ENCODE measurements around the gene BRPF1. TPM values are rescaled to one million over a fixed set of nuclear protein-coding genes. Genes with fewer than 3 reads are reported as not detected.
A peak's percentile ranks its signal among the peaks of the same experiment; 100 is the strongest.

BRPF1 gene
- total RNA-seq, 1 donor from 2014 or later = 40.6 TPM

DNA sequence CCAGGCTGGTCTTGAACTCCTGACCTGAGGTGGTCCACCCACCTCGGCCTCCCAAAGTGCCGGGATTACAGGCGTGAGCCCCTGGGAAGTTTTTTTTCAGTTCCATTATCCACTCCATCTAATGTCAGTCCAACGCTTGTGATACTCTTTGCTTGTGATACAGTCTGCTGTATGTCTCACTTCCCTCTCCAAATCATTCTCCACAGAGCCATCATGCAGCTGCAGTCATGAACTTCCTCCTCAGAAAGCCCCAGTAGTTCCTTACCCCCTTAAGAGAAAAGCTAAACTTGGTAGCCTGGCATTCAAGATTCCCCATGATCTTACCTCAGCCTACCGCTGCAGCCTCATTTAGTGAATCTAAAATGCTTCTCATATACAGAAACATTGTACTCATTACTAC lies 63.7 kb downstream of the BRPF1 start:
- peaks cover 20% of the 10 kb centered on the region for H3K4me1 Mint-ChIP-seq (ENCODE audit: unreplicated experiment)
- peak overlapping the region; percentile 72 for H3K27ac Mint-ChIP-seq (ENCODE audit: unreplicated experiment)
- TF ChIP-seq, protein P1, sequence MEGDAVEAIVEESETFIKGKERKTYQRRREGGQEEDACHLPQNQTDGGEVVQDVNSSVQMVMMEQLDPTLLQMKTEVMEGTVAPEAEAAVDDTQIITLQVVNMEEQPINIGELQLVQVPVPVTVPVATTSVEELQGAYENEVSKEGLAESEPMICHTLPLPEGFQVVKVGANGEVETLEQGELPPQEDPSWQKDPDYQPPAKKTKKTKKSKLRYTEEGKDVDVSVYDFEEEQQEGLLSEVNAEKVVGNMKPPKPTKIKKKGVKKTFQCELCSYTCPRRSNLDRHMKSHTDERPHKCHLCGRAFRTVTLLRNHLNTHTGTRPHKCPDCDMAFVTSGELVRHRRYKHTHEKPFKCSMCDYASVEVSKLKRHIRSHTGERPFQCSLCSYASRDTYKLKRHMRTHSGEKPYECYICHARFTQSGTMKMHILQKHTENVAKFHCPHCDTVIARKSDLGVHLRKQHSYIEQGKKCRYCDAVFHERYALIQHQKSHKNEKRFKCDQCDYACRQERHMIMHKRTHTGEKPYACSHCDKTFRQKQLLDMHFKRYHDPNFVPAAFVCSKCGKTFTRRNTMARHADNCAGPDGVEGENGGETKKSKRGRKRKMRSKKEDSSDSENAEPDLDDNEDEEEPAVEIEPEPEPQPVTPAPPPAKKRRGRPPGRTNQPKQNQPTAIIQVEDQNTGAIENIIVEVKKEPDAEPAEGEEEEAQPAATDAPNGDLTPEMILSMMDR (IDR thresholded peaks at IDR 0.05; ENCODE audit: unreplicated experiment) = no peak
- no peaks in the 10 kb centered on the region for H3K9me3 Mint-ChIP-seq (ENCODE audit: unreplicated experiment)
- H3K36me3 Mint-ChIP-seq (ENCODE audit: low read depth, unreplicated experiment) = peaks cover 30% of the 10 kb centered on the region
- H3K4me3 Mint-ChIP-seq (ENCODE audit: unreplicated experiment) = peak overlapping the region; percentile 73
- no peak for DNase-seq (ENCODE audit: low spot score)
- H3K27me3 Mint-ChIP-seq (ENCODE audit: unreplicated experiment) = peaks cover 16% of the 10 kb centered on the region

DNA sequence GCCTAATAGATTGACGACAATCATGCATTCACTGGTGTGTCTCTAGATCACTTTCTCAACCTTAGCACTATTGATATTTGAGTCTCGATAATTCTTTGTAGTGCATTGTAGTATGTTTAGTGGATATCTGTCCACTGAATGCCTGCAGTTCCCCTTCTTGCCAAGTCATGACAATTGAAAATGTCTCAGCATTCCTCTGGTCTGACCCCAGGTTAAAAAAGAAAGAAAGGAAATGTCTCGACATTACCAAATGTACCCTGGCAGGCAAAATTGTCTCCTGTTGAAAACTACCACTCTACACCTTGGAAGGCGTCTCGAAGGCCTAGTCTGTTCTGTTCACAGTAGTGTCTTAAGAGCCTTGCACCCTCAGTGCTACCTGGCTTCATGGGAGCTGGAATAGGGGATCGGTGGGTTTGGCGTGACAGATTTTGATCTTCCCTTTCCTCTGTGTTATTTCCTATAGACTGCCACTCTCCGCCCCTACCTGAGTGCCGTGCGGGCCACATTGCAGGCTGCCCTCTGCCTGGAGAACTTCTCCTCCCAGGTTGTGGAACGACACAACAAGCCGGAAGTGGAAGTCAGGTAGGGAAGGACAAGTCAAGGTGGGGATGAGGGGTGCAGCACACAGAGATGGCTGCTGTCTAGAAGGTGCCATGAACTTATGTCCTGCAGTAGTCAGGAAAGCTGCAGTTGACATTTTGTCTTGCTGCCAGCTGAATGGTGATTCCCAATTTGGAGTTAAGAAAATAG lies 65.8 kb downstream of the BRPF1 start:
- H3K36me3 Mint-ChIP-seq (ENCODE audit: low read depth, unreplicated experiment) = peaks cover 31% of the 10 kb centered on the region
- DNase-seq (ENCODE audit: low spot score) = no peak
- peak overlapping the region; percentile 84 for H3K27ac Mint-ChIP-seq (ENCODE audit: unreplicated experiment)

More for the DNA sequence above, 65.8 kb downstream of the BRPF1 start:
- peaks cover 14% of the 10 kb centered on the region for H3K4me1 Mint-ChIP-seq (ENCODE audit: unreplicated experiment)
- TF ChIP-seq, protein P1 (IDR thresholded peaks at IDR 0.05; ENCODE audit: unreplicated experiment) = no peak
- H3K4me3 Mint-ChIP-seq (ENCODE audit: unreplicated experiment) = no peak overlapping the region
- H3K27me3 Mint-ChIP-seq (ENCODE audit: unreplicated experiment) = peaks cover 12% of the 10 kb centered on the region
- H3K9me3 Mint-ChIP-seq (ENCODE audit: unreplicated experiment) = no peaks in the 10 kb centered on the region

Other genes starting within 250 kb of the BRPF1 start
- gene LHFPL4, start 177.9 kb upstream of the BRPF1 start, total RNA-seq (ENCODE audit: unreplicated experiment) = 0.08 TPM
- 65.0 TPM for gene MTMR14, start 82.2 kb upstream of the BRPF1 start, total RNA-seq (ENCODE audit: unreplicated experiment)
- 0.31 TPM for gene CPNE9, start 27.9 kb upstream of the BRPF1 start, total RNA-seq (ENCODE audit: unreplicated experiment)
- 22.2 TPM for gene OGG1, start 18.2 kb downstream of the BRPF1 start, total RNA-seq (ENCODE audit: unreplicated experiment)
- gene CAMK1, start 38.2 kb downstream of the BRPF1 start, total RNA-seq (ENCODE audit: unreplicated experiment) = 6.0 TPM
- gene TADA3, start 60.7 kb downstream of the BRPF1 start, total RNA-seq (ENCODE audit: unreplicated experiment) = 35.4 TPM
- gene ARPC4, start 61.3 kb downstream of the BRPF1 start, total RNA-seq (ENCODE audit: unreplicated experiment) = 203 TPM
- gene TTLL3, start 78.5 kb downstream of the BRPF1 start, total RNA-seq (ENCODE audit: unreplicated experiment) = 34.4 TPM
- 43.5 TPM for gene RPUSD3, start 112.3 kb downstream of the BRPF1 start, total RNA-seq (ENCODE audit: unreplicated experiment)
- gene CIDEC, start 148.5 kb downstream of the BRPF1 start, total RNA-seq (ENCODE audit: unreplicated experiment) = not detected
- gene JAGN1, start 158.9 kb downstream of the BRPF1 start, total RNA-seq (ENCODE audit: unreplicated experiment) = 26.6 TPM
- gene IL17RE, start 171.1 kb downstream of the BRPF1 start, total RNA-seq (ENCODE audit: unreplicated experiment) = 0.74 TPM
- gene IL17RC, start 185.4 kb downstream of the BRPF1 start, total RNA-seq (ENCODE audit: unreplicated experiment) = 17.5 TPM
- 30.7 TPM for gene CRELD1, start 202.1 kb downstream of the BRPF1 start, total RNA-seq (ENCODE audit: unreplicated experiment)
- gene PRRT3, start 220.7 kb downstream of the BRPF1 start, total RNA-seq (ENCODE audit: unreplicated experiment) = 1.9 TPM